ENCODE data around the gene RPTOR. TPM values are rescaled to one million over a fixed set of nuclear protein-coding genes. Genes with fewer than 3 reads are reported as not detected.
A peak's percentile ranks its signal among the peaks of the same experiment; 100 is the strongest.

The RPTOR gene
- polyA plus RNA-seq, 1 of the 3 experiments (the other 2 are of a cell fraction), result 14.9 TPM

GRCh38 chr17:80789356-80789902 is 244.8 kb downstream of the RPTOR start:
- peak overlapping the region; percentile 90 to 92 for H3K27ac ChIP-seq (ENCODE audit: low read depth in 2 of 2, low read length in 1 of 2)
- H3K9me2 ChIP-seq, result no peaks in the 10 kb centered on the region
- ChIA-PET POLR2A (no interaction called here), CTCF (interaction anchor here (0.6 kb wide), 1 partner anchor 314 kb away, joined by 3 read pairs; no protein-coding TSS in a partner anchor)
- peak overlapping the region; percentile 40; the same call in 1 of the 2 replicates for H3K9ac ChIP-seq
- no peak for DNase-seq
- H3K4me3 ChIP-seq (ENCODE audit: low read depth in 2 of 2, low read length in 1 of 2), result 0 out of 4 replicates have a peak overlapping the region, but pooled peaks of 1 of the 2 experiments have one; percentile 5
- WGBS (ENCODE audit: low lambda C conversion rate), result 31% methylated on average over 7 of the region's 7 CpGs
- no peaks in the 10 kb centered on the region for H3K27me3 ChIP-seq (ENCODE audit: insufficient read depth)
- H4K20me1 ChIP-seq (ENCODE audit: insufficient read depth), result no peaks in the 10 kb centered on the region
- 0 out of 2 replicates have a peak overlapping the region, but pooled peaks have one; percentile 2 for H2AFZ ChIP-seq (ENCODE audit: low read depth)
- peaks cover 12% of the 10 kb centered on the region; the same call in 1 of the 2 replicates for H3K79me2 ChIP-seq (ENCODE audit: insufficient read depth)
- H3K36me3 ChIP-seq (replicated peaks in 1 of 2; ENCODE audit: control insufficient read depth in 1 of 2, insufficient read depth in 2 of 2, low read length in 1 of 2), result peaks cover 0 to 3% of the 10 kb centered on the region in 2 experiments
- H3K4me2 ChIP-seq, result peak overlapping the region; percentile 69
- peaks cover 27% of the 10 kb centered on the region for H3F3A ChIP-seq (replicated peaks; ENCODE audit: insufficient read depth)
- H3K9me3 ChIP-seq, result 0 out of 2 replicates have a peak, but pooled peaks cover 4% of the 10 kb centered on the region
- peaks cover 49 to 57% of the 10 kb centered on the region in 2 experiments for H3K4me1 ChIP-seq (ENCODE audit: control insufficient read depth in 1 of 2, insufficient read depth in 2 of 2, low read depth in 1 of 2, low read length in 1 of 2)
- TF ChIP-seq CHD2 (IDR thresholded peaks at IDR 0.05; ENCODE audit: low read length, partially characterized antibody) (no peak), RFX5 (IDR thresholded peaks at IDR 0.05; ENCODE audit: low read length) (no peak), IRF3 (IDR thresholded peaks at IDR 0.05; ENCODE audit: low read depth, low read length) (no peak), USF1 (IDR thresholded peaks at IDR 0.05; ENCODE audit: borderline replicate concordance, low read depth) (no peak; the same call in 1 of the 2 replicates), USF2 (IDR thresholded peaks at IDR 0.05; ENCODE audit: borderline replicate concordance, low read depth, low read length) (no peak), FOXJ3 (CRISPR knock-in tag; IDR thresholded peaks at IDR 0.05) (no peak), TCF12 (IDR thresholded peaks at IDR 0.05) (peak; percentile 94), FOSL2 (IDR thresholded peaks at IDR 0.05; ENCODE audit: borderline replicate concordance, low read depth) (peak; percentile 89), MAX (IDR thresholded peaks at IDR 0.05; ENCODE audit: low read depth) (peak; percentile 91), TEAD4 (IDR thresholded peaks at IDR 0.05; ENCODE audit: borderline replicate concordance, insufficient read depth) (no peak), ELF1 (IDR thresholded peaks at IDR 0.05) (no peak), PBX3 (IDR thresholded peaks at IDR 0.05) (peak; percentile 75), GATA2 (CRISPR knock-in tag; IDR thresholded peaks at IDR 0.05) (no peak), RCOR1 (IDR thresholded peaks at IDR 0.05; ENCODE audit: low read length) (no peak), CTCF (IDR thresholded peaks at IDR 0.05) (no peak), FOXM1 (IDR thresholded peaks at IDR 0.05; ENCODE audit: low read depth) (no peak), GABPA (IDR thresholded peaks at IDR 0.05; ENCODE audit: low read depth) (no peak), JUND (IDR thresholded peaks at IDR 0.05) (peak; percentile 83), ZBTB33 (IDR thresholded peaks at IDR 0.05; ENCODE audit: borderline replicate concordance, low read depth) (no peak), SIN3A (IDR thresholded peaks at IDR 0.05; ENCODE audit: borderline replicate concordance, low read depth, low read length) (no peak), MXI1 (IDR thresholded peaks at IDR 0.05; ENCODE audit: low read depth, low read length) (0 out of 2 replicates have a peak, but pooled peaks have one; percentile 51), EP300 (IDR thresholded peaks at IDR 0.05; ENCODE audit: borderline replicate concordance in 1 of 2, low read depth in 1 of 2, low read length in 1 of 2) (peak in 1 of 2 experiments; percentile 14; a peak in 1 of 4 replicates)
